Astrocyte of the hippocampus (primary cell): ENCODE data around the gene MAGEB6B.
"Not testable (repeated sequence)": the region's sequence is repeated elsewhere in the genome, so short reads cannot be mapped to it uniquely, and the experiment has no call there.

Experiments
- DNase-seq: peaks from one replicate; pipeline ENCODE4 v3.0.0; 2011; ENCODE audit warnings: low read depth, low spot score

Gene MAGEB6B

DNA sequence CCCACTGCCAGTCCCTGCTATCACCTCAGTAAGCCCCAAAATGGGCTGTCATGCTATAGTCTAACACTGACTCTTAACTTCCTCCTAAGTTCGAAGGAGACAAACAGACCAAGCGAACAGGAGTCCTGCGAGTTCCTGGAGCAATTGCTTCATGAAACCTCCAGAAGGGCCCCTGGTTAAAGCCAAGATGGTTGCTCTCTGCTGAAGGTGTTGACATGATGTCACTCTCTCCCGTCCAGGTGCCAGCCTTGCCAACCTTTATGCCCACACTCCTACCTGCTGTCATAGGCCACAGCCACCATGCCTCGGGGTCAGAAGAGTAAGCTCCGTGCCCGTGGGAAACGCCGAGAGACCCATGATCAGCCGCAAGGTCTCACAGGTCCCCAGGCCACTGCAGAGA, at the start of gene MAGEB6B:
Gene MAGEB6B (plus strand): TSS at position 301 of the 400 bp plus-strand sequence. CDS start 0 bp downstream, at position 301.
- no peak for DNase-seq

- DNase-seq: no peak
Observed at GRCh38 chrX:26138274-26138673, 22.1 kb upstream of the MAGEB6B start, which contains the start of gene MAGEB18. Gene MAGEB18, plus strand, starts transcription at chrX:26138343. Its CDS starts 643 bp downstream, at chrX:26138986.

- DNase-seq: peak; percentile 1
Observed at GRCh38 chrX:26146024-26146423, 14.4 kb upstream of the MAGEB6B start.

DNA sequence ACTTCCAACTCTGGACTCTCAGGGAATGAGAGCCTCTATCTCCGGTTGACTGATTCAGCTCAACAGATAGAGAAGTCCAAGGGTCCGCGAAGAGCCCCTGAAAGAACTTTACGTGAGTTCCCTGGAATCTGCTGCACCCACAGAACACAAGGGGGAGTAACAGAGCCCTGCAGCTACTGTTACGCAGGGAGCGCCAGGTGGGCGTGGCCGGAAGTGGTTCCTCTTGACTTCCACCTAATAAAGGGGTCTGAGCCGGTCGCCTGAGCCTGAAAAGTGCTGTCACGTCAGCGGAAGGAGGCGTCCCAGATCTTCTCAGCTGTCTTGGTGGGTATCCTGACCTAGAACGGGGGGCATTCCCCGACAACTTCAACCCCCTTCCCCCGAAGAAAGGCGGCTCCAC, 31.8 kb downstream of the MAGEB6B start, which contains the start of gene MAGEB6:
Gene MAGEB6 (plus strand): TSS at position 237 of the 400 bp plus-strand sequence. CDS start 1,407 bp downstream, outside the sequence.
- DNase-seq: no peak

DNA sequence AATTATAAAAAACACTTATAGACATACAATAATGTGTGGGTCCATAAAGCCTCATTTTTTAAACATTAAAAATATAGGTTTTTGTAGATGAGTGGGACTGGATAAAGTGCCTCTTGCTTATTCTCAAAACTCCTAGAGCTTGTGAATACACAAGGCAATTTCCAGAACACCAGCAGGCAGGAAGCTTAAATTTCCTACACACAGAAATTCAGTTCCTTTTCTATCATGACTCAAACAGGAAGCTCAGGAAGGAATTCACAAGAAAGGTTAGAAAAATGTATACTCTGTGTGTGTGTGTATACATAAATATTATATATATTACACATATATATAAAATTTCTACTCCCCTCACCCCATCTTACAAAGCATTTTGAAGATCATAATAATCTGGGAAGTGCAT, 43.2 kb downstream of the MAGEB6B start:
- no peak for DNase-seq

DNA sequence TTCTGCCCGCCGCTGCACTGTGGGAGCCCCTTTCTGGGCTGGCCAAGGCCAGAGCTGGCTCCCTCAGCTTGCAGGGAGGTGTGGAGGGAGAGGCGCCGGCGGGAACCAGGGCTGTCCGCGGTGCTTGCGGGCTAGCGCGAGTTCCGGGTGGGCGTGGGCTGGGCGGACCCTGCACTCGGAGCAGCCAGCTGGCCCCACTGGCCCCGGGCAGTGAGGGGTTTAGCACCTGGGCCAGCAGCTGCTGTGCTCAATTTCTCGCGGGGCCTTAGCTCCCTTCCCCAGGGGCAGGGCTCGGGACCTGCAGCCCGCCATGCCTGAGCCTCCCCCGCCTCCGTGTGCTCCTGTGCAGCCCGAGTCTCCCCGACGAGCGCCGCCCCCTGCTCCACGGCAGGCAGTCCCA, 44.3 kb downstream of the MAGEB6B start:
- DNase-seq: not testable (repeated sequence)

DNA sequence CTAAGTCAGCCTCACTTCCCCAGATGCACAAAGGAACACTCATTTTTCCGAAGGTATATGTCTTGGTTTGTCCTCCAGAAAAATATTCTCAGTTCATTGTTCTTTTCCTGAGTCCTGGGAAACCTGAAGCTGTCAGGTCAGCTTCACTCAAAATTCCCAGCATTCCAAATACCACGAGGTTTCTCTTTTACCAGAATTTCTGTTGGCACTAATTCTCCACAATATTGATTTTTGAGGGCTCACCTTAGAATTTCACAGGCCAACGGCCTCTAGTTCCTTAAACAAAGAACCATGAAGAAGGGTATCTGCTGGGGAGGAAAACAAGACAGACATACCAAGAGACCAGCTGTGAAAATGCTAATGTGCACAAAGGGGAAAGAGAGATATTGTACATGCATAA, 47.6 kb downstream of the MAGEB6B start:
- no peak for DNase-seq
